Prostate gland (tissue), 2 donors: ENCODE results near the gene GJD2. TPM values are rescaled to one million over a fixed set of nuclear protein-coding genes. Genes with fewer than 3 reads are reported as not detected.
A peak's percentile ranks its signal among the peaks of the same experiment; 100 is the strongest.

Source experiments
- DNase-seq: peaks from one replicate; pipeline ENCODE4 v3.0.0-alpha.2; 2019; ENCODE audit warnings: low spot score
- H3K27ac ChIP-seq, 2 donors: fragments of 200-600 bp; sonication (generic); 2 replicates each; pipeline ENCODE4 v1.5.1; 2017 to 2019
- H3K27me3 ChIP-seq: fragments of 200-600 bp; sonication (generic); replicated peaks from 2 replicates; pipeline ENCODE4 v1.5.1; 2019; ENCODE audit not compliant: insufficient read depth
- H3K36me3 ChIP-seq, 2 donors: fragments of 200-600 bp; sonication (generic); 1 replicate in 1 of 2; 2 replicates in 1 of 2; pipeline versions ENCODE4 v1.5.1 to v1.8.1; 2017 to 2019
- H3K4me1 ChIP-seq: fragments of 200-600 bp; sonication (generic); replicated peaks from 2 replicates; pipeline ENCODE4 v1.5.1; 2019
- H3K4me3 ChIP-seq, 2 donors: fragments of 200-600 bp; sonication (generic); 2 replicates each; pipeline ENCODE4 v1.5.1; 2017 to 2019
- H3K9me3 ChIP-seq: fragments of 200-600 bp; sonication (generic); 2 replicates; pipeline ENCODE4 v1.5.1; 2017
- POLR2A ChIP-seq: fragments of 450-650 bp; IDR thresholded peaks from one replicate; pipeline ENCODE4 v1.6.1; 2016; ENCODE audit warnings: antibody characterized with exemption, mild to moderate bottlenecking
- POLR2AphosphoS5 ChIP-seq: sonication (generic); formaldehyde crosslinking; IDR thresholded peaks from one replicate; pipeline ENCODE4 v1.6.1; 2017; ENCODE audit warnings: antibody characterized with exemption
- WGBS: methylation state at CpG from one replicate; pipeline ENCODE4 v1.1.5; 2018; 5-methylcytosine and 5-hydroxymethylcytosine counted together
- intact Hi-C: fragments of 100-400 bp; cut with DNase I; formaldehyde crosslinking; loops from one replicate; pipeline ENCODE4 v1.14.2; 2022
- total RNA-seq, 2 donors: library from RNA; depleted of rRNA; stranded (reverse); fragments of >200 nt; gene quantifications; one replicate each; pipeline ENCODE4 v1.1.0, GENCODE V29; 2016
- TF ChIP-seq, protein P1 (sequence below), 4 experiments: fragments of 200-600 bp in 2 of 4; fragments of 450-650 bp in 2 of 4; sonication (generic) in 2 of 4; IDR thresholded peaks; 1 replicate in 3 of 4; 2 replicates in 1 of 4; pipeline ENCODE4 v1.5.1; 2016 to 2019; ENCODE audit warnings: antibody characterized with exemption in 4 of 4, mild to moderate bottlenecking in 2 of 4, moderate library complexity in 2 of 4

The GJD2 gene
- total RNA-seq, 2 donors from 2014 or later: not detected

DNA sequence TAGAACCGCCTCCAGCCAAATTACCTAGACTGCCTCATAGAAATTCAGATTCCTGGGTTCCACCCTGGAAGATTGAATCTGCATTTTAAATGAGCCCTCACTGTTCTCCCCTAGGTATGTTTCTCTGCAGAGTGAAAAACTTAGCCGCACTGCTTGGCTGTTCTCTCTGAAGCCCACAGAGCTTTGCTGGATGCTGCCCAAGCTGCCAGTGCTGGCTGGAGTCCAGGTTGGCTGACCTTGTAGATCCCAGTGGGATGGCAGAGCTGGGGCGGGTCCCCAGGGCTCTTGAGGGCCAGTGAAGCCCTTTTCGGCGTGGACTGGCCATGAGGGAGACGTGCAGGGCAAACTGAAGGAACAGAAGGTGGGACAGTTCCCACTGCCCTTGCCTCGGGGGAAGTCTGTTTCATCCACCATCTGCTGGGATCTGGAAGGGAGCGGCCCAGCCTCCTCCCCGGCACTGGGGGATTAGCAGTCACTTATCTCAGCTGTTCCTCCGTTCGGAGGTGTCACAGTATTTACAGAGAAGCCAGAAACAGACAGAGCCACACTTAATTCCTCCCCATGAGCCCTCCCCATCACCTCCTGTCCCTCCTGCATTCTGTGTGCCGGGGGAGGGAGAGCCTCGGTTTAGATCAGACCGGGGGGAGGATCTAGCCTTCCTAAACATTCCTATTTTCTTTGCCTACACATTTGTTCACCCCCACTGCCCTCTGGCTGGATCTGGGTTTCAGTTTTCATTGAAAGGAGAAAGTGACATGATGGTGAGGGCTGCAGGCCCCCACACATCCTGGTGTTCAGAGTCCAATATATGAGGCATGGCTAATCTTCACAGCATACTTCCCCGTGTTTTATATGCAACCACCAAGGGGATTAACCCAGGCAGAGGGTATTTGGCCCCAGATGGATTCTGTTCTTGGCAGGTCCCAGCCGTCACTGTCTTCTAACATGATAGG lies 44.6 kb upstream of the GJD2 start:
- no peak for TF ChIP-seq POLR2AphosphoS5
- TF ChIP-seq, protein P1, sequence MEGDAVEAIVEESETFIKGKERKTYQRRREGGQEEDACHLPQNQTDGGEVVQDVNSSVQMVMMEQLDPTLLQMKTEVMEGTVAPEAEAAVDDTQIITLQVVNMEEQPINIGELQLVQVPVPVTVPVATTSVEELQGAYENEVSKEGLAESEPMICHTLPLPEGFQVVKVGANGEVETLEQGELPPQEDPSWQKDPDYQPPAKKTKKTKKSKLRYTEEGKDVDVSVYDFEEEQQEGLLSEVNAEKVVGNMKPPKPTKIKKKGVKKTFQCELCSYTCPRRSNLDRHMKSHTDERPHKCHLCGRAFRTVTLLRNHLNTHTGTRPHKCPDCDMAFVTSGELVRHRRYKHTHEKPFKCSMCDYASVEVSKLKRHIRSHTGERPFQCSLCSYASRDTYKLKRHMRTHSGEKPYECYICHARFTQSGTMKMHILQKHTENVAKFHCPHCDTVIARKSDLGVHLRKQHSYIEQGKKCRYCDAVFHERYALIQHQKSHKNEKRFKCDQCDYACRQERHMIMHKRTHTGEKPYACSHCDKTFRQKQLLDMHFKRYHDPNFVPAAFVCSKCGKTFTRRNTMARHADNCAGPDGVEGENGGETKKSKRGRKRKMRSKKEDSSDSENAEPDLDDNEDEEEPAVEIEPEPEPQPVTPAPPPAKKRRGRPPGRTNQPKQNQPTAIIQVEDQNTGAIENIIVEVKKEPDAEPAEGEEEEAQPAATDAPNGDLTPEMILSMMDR (IDR thresholded peaks at IDR 0.05): no peak
- intact Hi-C loops: no loop called here
- Histone ChIP-seq H3K27ac (no peak overlapping the region), H3K4me3 (no peak overlapping the region), H3K27me3 (peaks cover 10% of the 10 kb centered on the region), H3K4me1 (no peaks in the 10 kb centered on the region), H3K36me3 (no peaks in the 10 kb centered on the region), H3K9me3 (no peaks in the 10 kb centered on the region)
- no peak for DNase-seq
- WGBS: 25% methylated on average over 16 of the region's 16 CpGs

DNA sequence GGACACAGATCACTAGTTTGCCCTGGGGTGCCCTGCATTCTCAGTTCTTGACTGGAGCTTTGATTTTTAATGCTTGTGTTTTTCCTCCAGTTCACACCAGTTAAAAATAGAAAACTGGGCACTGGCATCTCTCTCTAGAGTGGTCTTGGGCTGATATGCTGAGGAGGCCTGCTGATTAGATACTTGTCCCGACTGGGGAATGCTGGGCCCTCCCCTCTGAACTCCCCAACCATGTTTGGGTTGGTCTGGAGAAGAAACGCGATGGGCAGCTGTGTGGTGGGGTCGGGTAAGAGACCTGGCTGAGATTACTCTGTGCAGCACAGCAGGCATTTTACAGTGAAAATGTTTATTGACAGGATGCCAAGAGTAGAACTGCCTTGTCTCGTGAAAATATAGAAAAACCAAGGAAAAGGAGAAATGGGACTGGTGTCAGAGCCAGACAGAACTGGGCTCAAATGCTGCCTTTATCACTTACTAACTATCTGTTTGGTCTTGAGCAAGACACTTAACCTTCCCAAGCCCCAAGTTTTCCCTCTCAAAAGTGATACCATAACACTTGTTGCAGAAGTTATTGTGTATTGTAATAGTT lies 42.1 kb upstream of the GJD2 start:
- no peaks in the 10 kb centered on the region for H3K36me3 ChIP-seq
- WGBS: 48% methylated on average over 5 of the region's 5 CpGs
- intact Hi-C loops: no loop called here
- H3K4me1 ChIP-seq: no peaks in the 10 kb centered on the region
- DNase-seq: no peak
- TF ChIP-seq POLR2AphosphoS5 (no peak), POLR2A (no peak)
- TF ChIP-seq, protein P1 (IDR thresholded peaks at IDR 0.05): no peak
- no peak overlapping the region for H3K27ac ChIP-seq
- peaks cover 10% of the 10 kb centered on the region for H3K27me3 ChIP-seq
- no peak overlapping the region for H3K4me3 ChIP-seq
- no peaks in the 10 kb centered on the region for H3K9me3 ChIP-seq

DNA sequence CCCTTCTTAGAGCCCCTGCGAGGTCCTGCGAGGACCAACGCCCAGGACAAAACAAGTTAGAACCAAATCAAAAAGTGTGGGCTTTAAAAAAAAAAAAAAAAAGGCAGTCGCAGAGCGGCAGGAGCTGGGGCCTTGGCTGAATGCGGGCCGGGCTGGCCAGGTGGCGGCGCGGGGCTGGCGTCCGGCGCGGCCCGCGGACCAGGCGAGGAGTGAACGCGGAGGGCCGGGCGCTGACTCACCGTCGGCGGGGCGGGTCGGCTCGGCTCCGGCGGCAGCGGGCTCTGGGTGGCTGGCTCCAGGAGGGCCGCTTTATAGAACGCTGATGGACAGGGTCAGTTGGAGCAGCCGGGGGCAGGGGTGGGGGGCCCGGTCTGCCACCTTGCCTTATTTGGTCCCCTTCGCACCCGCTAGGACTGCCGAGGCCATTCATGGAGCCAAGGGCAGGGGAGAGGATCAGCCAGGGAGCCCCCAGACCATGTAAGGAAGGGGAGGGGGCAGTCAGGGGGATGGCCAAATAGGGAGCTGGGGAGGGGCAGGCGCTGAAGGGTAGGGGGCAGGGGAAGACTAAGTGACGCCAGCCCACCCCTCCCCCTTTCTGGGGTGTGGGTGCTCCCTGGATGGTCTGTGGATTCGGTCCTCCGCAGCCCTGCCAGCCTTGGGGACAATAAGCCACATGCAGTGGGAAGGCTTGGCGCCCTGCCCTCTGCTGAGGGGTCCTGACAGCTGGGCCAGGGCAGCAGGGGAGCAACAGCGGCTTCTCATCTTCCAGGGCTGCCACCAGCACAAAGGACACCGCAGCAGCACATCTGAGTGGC lies 40.7 kb upstream of the GJD2 start, which contains the start of gene ACTC1:
Gene ACTC1, minus strand, starts transcription at position 283 of the 815 bp plus-strand sequence. CDS start 741 bp downstream, outside the sequence.
- intact Hi-C loops: no loop called here
- peak within 1 kb of the TSS in 1 of 2 donors; percentile 3 for H3K4me3 ChIP-seq
- TF ChIP-seq, protein P1 (IDR thresholded peaks at IDR 0.05): no peak
- TF ChIP-seq POLR2A (no peak), POLR2AphosphoS5 (no peak)

DNA sequence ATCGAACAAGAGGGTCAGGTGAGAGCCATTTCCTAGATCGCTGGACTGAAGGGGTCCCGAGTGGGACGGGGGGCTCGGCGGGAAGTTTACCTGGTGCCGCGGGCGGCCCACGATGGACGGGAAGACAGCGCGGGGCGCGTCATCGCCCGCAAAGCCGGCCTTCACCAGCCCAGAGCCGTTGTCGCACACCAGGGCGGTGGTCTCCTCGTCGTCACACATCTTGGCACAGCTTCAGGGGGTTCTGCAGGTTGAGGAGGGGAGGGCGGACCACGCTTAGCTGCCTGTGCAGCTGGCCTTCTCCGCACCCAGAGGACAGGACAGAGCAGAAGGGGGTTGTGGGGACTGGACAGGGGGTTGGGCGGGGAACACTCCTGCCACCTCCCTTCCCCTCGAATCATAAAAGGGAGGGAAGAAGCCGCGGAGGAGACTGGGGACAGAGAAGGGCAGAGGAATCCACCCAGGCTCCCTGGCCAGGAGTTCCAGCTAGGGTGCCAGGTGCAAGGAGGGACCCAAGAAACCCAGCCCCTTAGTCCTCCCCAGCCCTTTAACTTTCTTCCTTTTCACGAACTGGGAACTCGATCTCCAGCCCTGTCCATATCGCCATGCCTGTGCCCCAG lies 39.9 kb upstream of the GJD2 start:
- no peak for TF ChIP-seq POLR2AphosphoS5
- no peaks in the 10 kb centered on the region for H3K9me3 ChIP-seq
- WGBS: 23% methylated on average over 33 of the region's 33 CpGs
- DNase-seq: no peak
- peaks cover 10% of the 10 kb centered on the region for H3K27me3 ChIP-seq
- intact Hi-C loops: no loop called here
- no peak overlapping the region for H3K27ac ChIP-seq
- H3K36me3 ChIP-seq: no peaks in the 10 kb centered on the region
- H3K4me1 ChIP-seq: no peaks in the 10 kb centered on the region
- peak overlapping the region in 1 of 2 donors; percentile 3 for H3K4me3 ChIP-seq

More for the DNA sequence above, 40.7 kb upstream of the GJD2 start, which contains the start of gene ACTC1:
- WGBS: 12% methylated on average over 44 of the region's 44 CpGs
- H3K9me3 ChIP-seq: no peaks in the 10 kb centered on the region
- H3K27ac ChIP-seq: no peak within 1 kb of the TSS
- no peak for DNase-seq
- H3K36me3 ChIP-seq: no peaks in the 10 kb centered on the region
- H3K27me3 ChIP-seq: peaks cover 10% of the 10 kb centered on the region
- no peaks in the 10 kb centered on the region for H3K4me1 ChIP-seq
